ENCODE results near the gene APH1B.
"Not testable (repeated sequence)": the region's sequence is repeated elsewhere in the genome, so short reads cannot be mapped to it uniquely, and the experiment has no call there.

Gene APH1B

GRCh38 chr15:63335543-63336240 is 58.3 kb downstream of the APH1B start:
- no peak for DNase-seq

- no peak for DNase-seq
These were observed 59.6 kb downstream of the APH1B start for GRCh38 chr15:63337046-63337445.

GRCh38 chr15:63338170-63338569 is 60.8 kb downstream of the APH1B start:
- no peak for DNase-seq

GRCh38 chr15:63339006-63339766 is 61.8 kb downstream of the APH1B start:
- DNase-seq: no peak

- DNase-seq: no peak
These were observed 62.4 kb downstream of the APH1B start for GRCh38 chr15:63339836-63340235.

- DNase-seq: no peak
These were observed 62.9 kb downstream of the APH1B start for GRCh38 chr15:63340353-63340752.

- DNase-seq: no peak
These were observed 63.5 kb downstream of the APH1B start for GRCh38 chr15:63340878-63341277.

- DNase-seq: no peak
These were observed 64.5 kb downstream of the APH1B start for GRCh38 chr15:63341898-63342297.

GRCh38 chr15:63342996-63343562 is 65.7 kb downstream of the APH1B start:
- not testable (repeated sequence) for DNase-seq

- peak in 1 of 5 experiments; percentile 24 for DNase-seq
These were observed 67.5 kb downstream of the APH1B start for GRCh38 chr15:63344731-63345390.

GRCh38 chr15:63345391-63345752 is 68.0 kb downstream of the APH1B start:
- no peak for DNase-seq

GRCh38 chr15:63347074-63347857 is 69.9 kb downstream of the APH1B start:
- no peak for DNase-seq

GRCh38 chr15:63348392-63348791 is 71.0 kb downstream of the APH1B start:
- no peak for DNase-seq

- DNase-seq: no peak
These were observed 71.8 kb downstream of the APH1B start for GRCh38 chr15:63349156-63349555.

- DNase-seq: no peak
These were observed 72.2 kb downstream of the APH1B start for GRCh38 chr15:63349621-63350020.

GRCh38 chr15:63350178-63350621 is 72.8 kb downstream of the APH1B start:
- DNase-seq: no peak

GRCh38 chr15:63351170-63351569 is 73.8 kb downstream of the APH1B start:
- DNase-seq: no peak

GRCh38 chr15:63352808-63353207 is 75.4 kb downstream of the APH1B start:
- DNase-seq: no peak

GRCh38 chr15:63353261-63353660 is 75.9 kb downstream of the APH1B start:
- DNase-seq: no peak

- DNase-seq: no peak
These were observed 76.5 kb downstream of the APH1B start for GRCh38 chr15:63353887-63354286.

- DNase-seq: no peak
These were observed 77.6 kb downstream of the APH1B start for GRCh38 chr15:63354821-63355650.

GRCh38 chr15:63357061-63357460 is 79.7 kb downstream of the APH1B start:
- no peak for DNase-seq
